Panc1 (cell line): Measurements from ENCODE around the gene BBS1.

Experiments
- POLR2AphosphoS5 ChIP-seq: IDR thresholded peaks from 2 replicates; pipeline ENCODE4 v1.6.1; 2012; ENCODE audit warnings: mild to moderate bottlenecking, low read depth, low read length, moderate library complexity
- SIN3A ChIP-seq: IDR thresholded peaks from 2 replicates; pipeline ENCODE4 v1.6.1; 2012; ENCODE audit warnings: low read depth, mild to moderate bottlenecking, low read length, moderate library complexity, borderline replicate concordance; ENCODE audit not compliant: insufficient read depth
- TCF7L2 ChIP-seq: IDR thresholded peaks from 2 replicates; pipeline ENCODE4 v1.6.1; 2011; ENCODE audit warnings: mild to moderate bottlenecking, low read depth, low read length, inconsistent platforms
- TF ChIP-seq, protein P1 (sequence below): fragments of 450-650 bp; IDR thresholded peaks from 2 replicates; pipeline ENCODE4 v1.5.1; 2017; ENCODE audit warnings: mild to moderate bottlenecking
- TF ChIP-seq, protein P2 (sequence below), 2 experiments: IDR thresholded peaks; 2 replicates each; pipeline ENCODE4 v1.6.1; 2011 to 2012; ENCODE audit warnings: low read depth in 2 of 2, control low read depth in 1 of 2, low read length in 1 of 2, mild to moderate bottlenecking in 1 of 2, moderate library complexity in 1 of 2; ENCODE audit not compliant: insufficient read depth in 1 of 2

DNA sequence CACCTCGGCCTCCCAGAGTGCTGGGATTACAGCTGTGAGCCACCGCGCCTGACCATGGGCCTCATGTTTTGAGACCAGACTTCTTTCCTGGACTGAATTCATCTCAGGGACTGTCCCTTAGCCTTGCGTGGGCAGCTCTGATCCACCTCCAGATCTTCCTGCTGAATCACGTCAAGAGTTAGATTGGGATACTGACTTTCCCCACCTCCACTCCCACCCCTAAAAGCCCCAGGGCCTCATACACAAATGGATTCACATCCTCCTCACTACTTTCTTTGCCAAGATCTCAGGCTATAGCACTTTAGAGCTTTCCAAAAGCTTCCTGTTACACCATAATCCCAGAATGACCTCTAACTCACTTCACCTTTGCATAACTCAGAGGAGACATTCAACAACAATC, 70.4 kb downstream of the BBS1 start:
- TF ChIP-seq, protein P1, sequence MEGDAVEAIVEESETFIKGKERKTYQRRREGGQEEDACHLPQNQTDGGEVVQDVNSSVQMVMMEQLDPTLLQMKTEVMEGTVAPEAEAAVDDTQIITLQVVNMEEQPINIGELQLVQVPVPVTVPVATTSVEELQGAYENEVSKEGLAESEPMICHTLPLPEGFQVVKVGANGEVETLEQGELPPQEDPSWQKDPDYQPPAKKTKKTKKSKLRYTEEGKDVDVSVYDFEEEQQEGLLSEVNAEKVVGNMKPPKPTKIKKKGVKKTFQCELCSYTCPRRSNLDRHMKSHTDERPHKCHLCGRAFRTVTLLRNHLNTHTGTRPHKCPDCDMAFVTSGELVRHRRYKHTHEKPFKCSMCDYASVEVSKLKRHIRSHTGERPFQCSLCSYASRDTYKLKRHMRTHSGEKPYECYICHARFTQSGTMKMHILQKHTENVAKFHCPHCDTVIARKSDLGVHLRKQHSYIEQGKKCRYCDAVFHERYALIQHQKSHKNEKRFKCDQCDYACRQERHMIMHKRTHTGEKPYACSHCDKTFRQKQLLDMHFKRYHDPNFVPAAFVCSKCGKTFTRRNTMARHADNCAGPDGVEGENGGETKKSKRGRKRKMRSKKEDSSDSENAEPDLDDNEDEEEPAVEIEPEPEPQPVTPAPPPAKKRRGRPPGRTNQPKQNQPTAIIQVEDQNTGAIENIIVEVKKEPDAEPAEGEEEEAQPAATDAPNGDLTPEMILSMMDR, result no peak
- TF ChIP-seq POLR2AphosphoS5, result no peak
- TF ChIP-seq TCF7L2, result no peak
- TF ChIP-seq, protein P2, sequence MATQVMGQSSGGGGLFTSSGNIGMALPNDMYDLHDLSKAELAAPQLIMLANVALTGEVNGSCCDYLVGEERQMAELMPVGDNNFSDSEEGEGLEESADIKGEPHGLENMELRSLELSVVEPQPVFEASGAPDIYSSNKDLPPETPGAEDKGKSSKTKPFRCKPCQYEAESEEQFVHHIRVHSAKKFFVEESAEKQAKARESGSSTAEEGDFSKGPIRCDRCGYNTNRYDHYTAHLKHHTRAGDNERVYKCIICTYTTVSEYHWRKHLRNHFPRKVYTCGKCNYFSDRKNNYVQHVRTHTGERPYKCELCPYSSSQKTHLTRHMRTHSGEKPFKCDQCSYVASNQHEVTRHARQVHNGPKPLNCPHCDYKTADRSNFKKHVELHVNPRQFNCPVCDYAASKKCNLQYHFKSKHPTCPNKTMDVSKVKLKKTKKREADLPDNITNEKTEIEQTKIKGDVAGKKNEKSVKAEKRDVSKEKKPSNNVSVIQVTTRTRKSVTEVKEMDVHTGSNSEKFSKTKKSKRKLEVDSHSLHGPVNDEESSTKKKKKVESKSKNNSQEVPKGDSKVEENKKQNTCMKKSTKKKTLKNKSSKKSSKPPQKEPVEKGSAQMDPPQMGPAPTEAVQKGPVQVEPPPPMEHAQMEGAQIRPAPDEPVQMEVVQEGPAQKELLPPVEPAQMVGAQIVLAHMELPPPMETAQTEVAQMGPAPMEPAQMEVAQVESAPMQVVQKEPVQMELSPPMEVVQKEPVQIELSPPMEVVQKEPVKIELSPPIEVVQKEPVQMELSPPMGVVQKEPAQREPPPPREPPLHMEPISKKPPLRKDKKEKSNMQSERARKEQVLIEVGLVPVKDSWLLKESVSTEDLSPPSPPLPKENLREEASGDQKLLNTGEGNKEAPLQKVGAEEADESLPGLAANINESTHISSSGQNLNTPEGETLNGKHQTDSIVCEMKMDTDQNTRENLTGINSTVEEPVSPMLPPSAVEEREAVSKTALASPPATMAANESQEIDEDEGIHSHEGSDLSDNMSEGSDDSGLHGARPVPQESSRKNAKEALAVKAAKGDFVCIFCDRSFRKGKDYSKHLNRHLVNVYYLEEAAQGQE (IDR thresholded peaks at IDR 0.05; ENCODE audit: insufficient read depth in 1 of 2, low read depth in 2 of 2, low read length in 1 of 2), result no peak
- TF ChIP-seq SIN3A, result no peak
